DND-41 (cell line): Measurements from ENCODE around the gene CCNL1.

Source experiments
- CTCF ChIP-seq: IDR thresholded peaks from 2 replicates; pipeline ENCODE4 v1.5.1; 2012; ENCODE audit warnings: borderline replicate concordance, low read length, moderate library complexity, mild to moderate bottlenecking; ENCODE audit not compliant: poor library complexity, severe bottlenecking; ENCODE audit errors: extremely low read depth
- EZH2 ChIP-seq: IDR thresholded peaks from 3 replicates; pipeline ENCODE4 v1.6.1; 2012; ENCODE audit warnings: borderline replicate concordance, low read depth, mild to moderate bottlenecking, moderate library complexity, low read length, inconsistent platforms; ENCODE audit not compliant: severe bottlenecking

DNA sequence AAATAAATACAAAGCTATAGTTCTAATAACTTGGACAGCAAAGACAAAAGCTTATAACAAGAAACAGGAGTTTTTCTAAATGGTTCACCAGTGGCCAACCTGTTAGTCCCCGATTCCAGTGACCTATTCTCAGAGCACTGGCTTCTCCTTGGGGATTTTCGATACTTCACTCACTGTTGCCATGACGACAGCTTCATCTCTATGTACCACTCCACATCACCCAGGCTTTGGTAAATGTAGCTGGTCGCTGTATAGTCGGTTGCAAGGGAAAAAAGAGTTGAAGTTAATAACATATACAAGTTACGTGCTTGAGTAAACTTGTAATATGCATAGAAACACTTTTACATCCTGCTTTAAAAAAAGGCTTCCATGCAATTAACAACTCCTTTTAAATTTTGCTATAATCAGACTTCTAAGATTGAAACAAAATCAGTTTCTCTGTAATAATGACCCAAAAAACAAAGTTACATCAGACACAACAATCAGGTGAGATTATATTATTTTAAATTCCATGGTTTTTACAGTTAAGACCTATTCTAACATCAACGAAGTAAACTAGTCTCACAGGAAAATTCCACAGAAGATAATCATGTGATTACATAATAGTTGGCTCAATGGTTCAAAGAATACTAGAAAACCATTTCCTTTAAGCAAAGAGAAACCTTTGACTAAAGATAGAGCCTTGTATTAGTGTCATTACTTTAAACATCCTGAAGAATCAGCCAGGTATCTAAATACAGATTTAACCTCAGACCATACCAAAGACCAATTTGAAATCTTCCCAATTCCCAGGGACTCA is 2.9 kb downstream of the CCNL1 start:
- TF ChIP-seq CTCF, result no peak
- TF ChIP-seq EZH2, result no peak
